Breast epithelium (tissue), 3 donors: ENCODE data around the gene DKK3.

Source experiments
- POLR2AphosphoS5 ChIP-seq, 3 donors: sonication (generic); formaldehyde crosslinking; IDR thresholded peaks; one replicate each; pipeline ENCODE4 v1.6.1; 2017; ENCODE audit warnings: antibody characterized with exemption in 3 of 3
- TF ChIP-seq, protein P1 (sequence below), 3 donors: fragments of 450-650 bp; IDR thresholded peaks; one replicate each; pipeline ENCODE4 v1.5.1; 2016 to 2017; ENCODE audit warnings: antibody characterized with exemption in 3 of 3, mild to moderate bottlenecking in 3 of 3, moderate library complexity in 3 of 3

DNA sequence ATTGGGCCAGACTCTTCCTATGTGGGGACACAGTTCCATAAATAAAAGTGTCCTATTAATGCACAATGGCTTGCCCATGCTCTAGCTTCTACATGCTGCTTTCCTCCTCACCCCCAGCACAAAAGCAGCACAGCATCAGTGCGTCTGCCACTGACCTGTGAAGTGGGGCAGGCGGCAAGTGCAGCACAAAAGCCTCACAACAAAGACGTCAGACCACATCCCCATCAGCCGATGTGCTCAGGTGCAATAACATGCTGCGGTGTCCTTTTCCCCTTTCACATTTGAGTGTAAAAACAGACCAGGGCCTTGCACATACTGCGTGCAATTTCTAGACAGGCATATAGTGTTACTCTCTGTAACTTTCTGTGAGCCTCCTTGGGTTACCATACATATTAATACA is 12.8 kb downstream of the DKK3 start:
- TF ChIP-seq, protein P1, sequence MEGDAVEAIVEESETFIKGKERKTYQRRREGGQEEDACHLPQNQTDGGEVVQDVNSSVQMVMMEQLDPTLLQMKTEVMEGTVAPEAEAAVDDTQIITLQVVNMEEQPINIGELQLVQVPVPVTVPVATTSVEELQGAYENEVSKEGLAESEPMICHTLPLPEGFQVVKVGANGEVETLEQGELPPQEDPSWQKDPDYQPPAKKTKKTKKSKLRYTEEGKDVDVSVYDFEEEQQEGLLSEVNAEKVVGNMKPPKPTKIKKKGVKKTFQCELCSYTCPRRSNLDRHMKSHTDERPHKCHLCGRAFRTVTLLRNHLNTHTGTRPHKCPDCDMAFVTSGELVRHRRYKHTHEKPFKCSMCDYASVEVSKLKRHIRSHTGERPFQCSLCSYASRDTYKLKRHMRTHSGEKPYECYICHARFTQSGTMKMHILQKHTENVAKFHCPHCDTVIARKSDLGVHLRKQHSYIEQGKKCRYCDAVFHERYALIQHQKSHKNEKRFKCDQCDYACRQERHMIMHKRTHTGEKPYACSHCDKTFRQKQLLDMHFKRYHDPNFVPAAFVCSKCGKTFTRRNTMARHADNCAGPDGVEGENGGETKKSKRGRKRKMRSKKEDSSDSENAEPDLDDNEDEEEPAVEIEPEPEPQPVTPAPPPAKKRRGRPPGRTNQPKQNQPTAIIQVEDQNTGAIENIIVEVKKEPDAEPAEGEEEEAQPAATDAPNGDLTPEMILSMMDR (IDR thresholded peaks at IDR 0.05) = no peak
- no peak for TF ChIP-seq POLR2AphosphoS5 (IDR thresholded peaks at IDR 0.05)
